AG09309 (cell line): Measurements from ENCODE around the gene LAD1.

Experiments used
- DNase-seq: peaks from one replicate; pipeline ENCODE4 v3.0.0-alpha.2; 2010; ENCODE audit warnings: low read depth
- H3K4me3 ChIP-seq: 2 replicates; pipeline ENCODE4 v1.5.1; 2011; ENCODE audit warnings: mild to moderate bottlenecking, low read depth, low read length, moderate library complexity; ENCODE audit not compliant: control insufficient read depth
- CTCF ChIP-seq: IDR thresholded peaks from 2 replicates; pipeline ENCODE4 v1.5.1; 2011; ENCODE audit warnings: mild to moderate bottlenecking, low read depth, low read length, inconsistent platforms; ENCODE audit not compliant: insufficient read depth, control insufficient read depth; ENCODE audit errors: missing control alignments

LAD1 gene

DNA sequence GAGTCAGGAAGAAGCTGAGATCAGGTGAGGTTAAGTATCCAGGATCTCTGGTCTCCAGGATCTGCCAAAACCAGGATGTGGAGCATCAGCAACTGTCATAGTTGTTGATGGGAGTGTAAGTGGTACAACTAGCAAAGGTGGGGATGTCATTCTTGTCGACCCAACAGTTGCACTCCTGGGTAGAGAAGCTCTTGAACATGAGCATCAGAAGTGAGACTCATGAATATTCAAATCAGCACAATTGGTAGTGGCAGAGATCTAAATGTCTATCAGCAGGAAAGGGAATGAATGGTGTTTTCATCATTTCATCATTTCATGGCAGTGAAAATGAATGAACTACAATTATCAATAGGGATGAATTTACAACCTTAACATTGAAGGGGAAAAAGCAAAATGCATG lies 4.2 kb upstream of the LAD1 start:
- no peak for TF ChIP-seq CTCF
- no peak for DNase-seq
- no peak overlapping the region for H3K4me3 ChIP-seq

DNA sequence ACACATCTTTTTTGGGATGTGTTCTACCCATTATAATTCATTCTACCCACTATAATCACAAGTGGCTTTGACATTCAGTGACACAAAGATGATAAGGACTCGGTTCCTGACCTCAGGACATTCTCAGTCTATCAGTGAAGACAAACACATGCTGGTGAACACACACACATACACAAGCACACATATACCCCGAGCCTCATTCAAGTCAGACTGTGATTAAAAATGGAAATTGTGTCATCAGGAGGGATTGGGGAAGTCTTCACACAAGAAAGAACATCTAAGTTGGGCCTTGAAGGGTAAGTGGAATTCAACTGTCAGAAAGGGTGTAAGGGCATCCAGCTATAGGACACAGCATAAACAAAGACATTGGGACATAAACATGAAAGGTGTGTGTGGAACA lies 2.6 kb upstream of the LAD1 start:
- H3K4me3 ChIP-seq: no peak overlapping the region
- no peak for TF ChIP-seq CTCF
- no peak for DNase-seq

DNA sequence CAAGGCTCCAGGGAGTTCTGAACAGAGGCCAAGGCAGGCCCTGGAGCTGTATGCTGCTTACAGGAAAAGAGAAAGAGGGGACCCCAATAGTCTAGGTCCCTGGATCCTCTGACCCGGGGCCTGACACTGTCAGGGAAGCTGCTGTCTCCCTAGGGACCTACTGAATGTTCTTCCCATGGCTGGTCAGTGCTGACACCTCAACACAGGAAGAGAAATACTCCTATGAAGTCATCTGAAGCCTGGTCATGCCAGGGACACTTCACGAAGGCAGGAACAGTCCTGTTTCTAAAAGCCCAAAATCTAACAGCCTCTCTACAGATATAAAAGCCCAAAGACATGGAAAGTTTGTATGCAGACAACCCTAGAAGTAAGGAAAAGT lies 1.7 kb upstream of the LAD1 start:
- DNase-seq: no peak

DNA sequence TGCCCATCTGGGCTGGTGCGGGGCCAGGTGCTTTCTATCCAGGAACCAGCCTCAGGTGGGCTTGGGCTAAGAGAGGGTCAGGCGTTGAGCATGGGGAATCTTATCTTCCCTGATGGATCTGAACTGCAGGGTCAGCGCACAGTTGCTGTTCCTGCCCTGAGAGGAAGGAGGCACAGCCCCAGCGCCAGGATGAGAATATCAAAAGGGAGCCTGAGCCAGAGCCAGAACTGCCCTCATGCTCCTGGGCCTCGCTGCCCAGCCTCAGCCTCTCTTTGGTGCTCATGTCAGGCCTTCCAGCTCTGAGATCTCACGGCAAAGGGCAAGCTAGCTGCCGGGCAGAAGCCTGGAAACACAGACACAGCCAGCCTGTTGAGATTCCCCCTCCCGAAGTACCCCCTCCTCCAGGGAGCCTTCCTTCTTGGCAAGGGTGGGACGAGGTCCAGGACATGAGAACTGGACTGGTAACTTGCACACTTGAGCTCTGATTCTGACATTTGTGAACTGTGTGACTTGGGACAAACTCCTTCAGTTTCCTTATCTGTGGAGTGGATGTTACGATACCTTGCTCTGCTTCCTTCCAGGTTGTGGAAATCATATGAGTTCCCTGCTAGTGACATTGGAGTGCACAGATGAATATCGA lies 1.2 kb upstream of the LAD1 start:
- no peak for DNase-seq
- TF ChIP-seq CTCF: no peak
- no peak overlapping the region for H3K4me3 ChIP-seq

More for the DNA sequence above, 1.7 kb upstream of the LAD1 start:
- TF ChIP-seq CTCF: no peak
- no peak overlapping the region for H3K4me3 ChIP-seq

DNA sequence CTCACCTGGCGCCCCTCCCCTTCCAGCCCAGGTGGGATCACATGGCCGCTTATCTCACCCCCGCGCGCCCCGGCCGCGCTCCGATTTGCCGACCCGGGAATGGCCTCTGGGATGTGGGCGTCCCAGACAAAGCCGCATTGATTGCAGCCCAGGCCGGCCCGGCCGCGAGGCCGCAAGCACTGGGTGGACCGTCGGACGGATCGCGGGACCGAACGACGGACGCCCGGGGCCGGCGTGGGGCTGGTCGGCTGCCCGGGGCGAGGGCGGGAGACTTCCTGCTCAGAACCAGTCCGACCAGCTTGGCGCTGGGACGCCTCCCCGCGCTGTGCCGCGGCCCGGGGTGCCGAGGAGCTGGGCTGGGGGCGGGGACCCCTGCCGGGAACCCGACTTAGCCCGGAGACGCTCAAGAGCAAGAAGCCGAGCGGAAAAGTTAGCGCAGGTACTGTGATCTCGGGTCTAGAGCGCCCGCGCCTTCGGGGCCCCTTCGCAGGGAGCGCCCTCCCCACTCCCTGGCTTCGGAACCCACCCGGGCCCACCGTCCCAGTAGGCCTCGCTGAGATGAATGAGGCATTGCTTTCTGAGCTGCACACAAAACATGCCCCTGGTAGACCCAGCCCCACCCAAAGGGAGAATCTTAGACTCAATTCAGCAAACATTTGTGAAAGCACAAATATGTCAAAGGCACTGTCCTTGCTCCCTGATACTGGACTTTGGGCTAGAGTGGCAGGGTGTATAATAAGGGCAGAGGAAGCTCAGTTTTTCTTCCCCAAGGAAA lies 415 bp upstream of the LAD1 start:
- DNase-seq: no peak
- no peak overlapping the region for H3K4me3 ChIP-seq
- TF ChIP-seq CTCF: no peak

GRCh38 chr1:201397675-201398074 lies 1.4 kb downstream of the LAD1 start:
- no peak for TF ChIP-seq CTCF

More at GRCh38 chr1:201397675-201398074, 1.4 kb downstream of the LAD1 start:
- DNase-seq: no peak
- H3K4me3 ChIP-seq: no peak overlapping the region
